Raji (cell line): Measurements from ENCODE around the gene GOLGA2.

Source experiments
- POLR2A ChIP-seq: IDR thresholded peaks from 2 replicates; pipeline ENCODE4 v1.6.1; 2011; ENCODE audit warnings: low read depth, low read length, control low read depth; ENCODE audit not compliant: insufficient read depth

The GOLGA2 gene, protein sequence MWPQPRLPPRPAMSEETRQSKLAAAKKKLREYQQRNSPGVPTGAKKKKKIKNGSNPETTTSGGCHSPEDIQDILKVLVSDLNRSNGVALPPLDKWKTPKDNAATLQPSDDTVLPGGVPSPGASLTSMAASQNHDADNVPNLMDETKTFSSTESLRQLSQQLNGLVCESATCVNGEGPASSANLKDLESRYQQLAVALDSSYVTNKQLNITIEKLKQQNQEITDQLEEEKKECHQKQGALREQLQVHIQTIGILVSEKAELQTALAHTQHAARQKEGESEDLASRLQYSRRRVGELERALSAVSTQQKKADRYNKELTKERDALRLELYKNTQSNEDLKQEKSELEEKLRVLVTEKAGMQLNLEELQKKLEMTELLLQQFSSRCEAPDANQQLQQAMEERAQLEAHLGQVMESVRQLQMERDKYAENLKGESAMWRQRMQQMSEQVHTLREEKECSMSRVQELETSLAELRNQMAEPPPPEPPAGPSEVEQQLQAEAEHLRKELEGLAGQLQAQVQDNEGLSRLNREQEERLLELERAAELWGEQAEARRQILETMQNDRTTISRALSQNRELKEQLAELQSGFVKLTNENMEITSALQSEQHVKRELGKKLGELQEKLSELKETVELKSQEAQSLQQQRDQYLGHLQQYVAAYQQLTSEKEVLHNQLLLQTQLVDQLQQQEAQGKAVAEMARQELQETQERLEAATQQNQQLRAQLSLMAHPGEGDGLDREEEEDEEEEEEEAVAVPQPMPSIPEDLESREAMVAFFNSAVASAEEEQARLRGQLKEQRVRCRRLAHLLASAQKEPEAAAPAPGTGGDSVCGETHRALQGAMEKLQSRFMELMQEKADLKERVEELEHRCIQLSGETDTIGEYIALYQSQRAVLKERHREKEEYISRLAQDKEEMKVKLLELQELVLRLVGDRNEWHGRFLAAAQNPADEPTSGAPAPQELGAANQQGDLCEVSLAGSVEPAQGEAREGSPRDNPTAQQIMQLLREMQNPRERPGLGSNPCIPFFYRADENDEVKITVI

DNA sequence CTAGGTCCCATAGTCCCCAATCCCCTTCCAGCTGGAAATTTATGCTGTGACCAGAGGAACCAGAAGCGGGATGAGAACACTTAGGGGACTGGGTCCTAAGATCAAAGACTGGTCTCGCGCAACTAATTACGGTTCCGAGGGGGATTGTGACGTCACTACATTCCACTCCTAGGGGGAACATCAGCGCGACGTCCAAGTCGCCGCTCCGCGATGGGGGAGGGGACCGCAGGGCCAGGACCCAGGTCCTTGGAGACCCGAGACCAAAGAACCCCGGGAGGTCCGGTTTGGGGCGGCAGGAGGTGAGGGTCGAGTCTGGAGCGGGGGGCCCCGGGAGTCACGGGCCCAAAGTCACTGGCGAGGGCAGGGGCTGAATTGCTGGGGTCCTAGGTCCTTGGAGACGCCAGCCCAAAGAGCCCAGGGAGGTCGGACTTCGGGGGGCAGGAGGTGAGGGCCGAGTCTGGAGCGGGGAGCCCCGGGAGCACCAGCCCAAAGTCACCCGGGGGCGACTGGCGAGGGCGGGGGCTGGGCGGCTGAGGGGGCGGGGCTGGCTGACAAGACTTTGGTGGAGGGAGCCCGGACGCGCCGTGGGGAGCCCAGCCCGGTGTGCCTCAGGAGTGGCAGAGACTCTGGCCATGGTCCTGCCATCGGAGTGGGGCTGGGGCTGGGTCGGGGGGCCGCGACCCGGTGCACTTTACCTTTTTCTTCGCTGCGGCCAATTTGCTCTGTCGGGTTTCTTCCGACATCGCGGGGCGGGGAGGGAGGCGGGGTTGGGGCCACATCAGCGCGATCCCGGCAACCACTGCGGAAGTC lies at the start of gene GOLGA2:
Gene GOLGA2 (minus strand): TSS at position 810 of the 810 bp plus-strand sequence. CDS start 31 bp downstream, at position 779.
- no peak for TF ChIP-seq POLR2A

DNA sequence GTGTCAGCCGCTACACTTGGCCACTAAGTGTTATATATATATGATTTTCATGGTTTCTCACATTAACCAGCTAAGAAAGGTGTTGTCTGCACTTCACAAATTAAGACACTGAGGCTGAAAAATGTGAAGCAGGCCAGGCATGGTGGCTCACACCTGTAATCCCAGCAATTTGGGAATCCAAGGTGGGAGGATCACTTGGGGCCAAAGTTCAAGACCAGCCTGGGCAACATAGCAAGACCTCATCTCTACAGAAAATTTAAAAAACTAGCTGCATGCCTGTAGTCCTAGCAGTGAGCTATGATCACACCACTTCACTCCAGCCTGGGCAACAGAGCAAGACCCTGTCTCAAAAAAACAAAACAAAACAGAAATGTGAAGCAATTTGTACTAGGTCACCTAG lies 48.6 kb upstream of the GOLGA2 start:
- no peak for TF ChIP-seq POLR2A

DNA sequence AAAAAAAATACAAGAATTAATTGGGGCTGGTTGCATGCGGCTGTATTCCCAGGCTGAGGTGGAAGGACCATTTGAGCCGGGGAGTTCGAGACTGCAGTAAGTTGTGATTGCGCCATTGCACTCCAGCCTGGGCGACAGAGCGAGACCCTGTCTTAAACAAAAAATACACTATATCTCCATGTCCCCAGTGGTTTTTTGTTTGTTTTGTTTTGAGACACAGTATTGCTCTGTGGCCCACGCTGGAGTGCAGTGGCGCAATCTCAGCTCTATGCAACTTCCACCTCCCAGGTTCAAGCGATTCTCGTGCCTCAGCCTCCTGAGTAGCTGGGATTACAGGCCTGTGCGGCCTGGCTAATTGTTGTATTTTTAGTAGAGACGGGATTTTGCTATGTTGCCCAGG lies 48.0 kb upstream of the GOLGA2 start:
- no peak for TF ChIP-seq POLR2A

DNA sequence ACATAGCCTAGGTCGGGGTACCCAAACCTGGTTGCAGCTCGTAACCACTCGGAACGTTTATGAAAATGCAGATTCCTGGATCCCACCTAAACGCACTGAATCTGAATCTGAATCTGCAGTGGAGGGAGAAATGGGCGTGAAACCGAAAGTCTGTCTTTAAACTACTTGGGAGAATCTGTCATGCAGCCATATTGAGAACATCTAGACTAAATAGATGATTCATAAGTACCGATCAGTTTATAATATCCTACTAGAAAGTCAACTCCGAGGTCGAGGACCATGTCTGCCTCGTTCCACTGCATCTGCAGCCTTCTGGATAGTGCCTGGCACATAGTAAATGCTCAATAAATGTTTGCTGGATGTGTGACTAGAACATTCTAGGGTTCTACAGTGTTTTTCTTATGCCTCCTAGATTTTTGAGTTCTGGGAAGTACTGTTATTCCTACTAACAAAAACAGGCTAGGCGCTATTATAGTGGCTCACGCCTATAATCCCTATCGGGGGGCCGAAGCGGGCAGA lies 47.5 kb upstream of the GOLGA2 start:
- TF ChIP-seq POLR2A, result no peak

DNA sequence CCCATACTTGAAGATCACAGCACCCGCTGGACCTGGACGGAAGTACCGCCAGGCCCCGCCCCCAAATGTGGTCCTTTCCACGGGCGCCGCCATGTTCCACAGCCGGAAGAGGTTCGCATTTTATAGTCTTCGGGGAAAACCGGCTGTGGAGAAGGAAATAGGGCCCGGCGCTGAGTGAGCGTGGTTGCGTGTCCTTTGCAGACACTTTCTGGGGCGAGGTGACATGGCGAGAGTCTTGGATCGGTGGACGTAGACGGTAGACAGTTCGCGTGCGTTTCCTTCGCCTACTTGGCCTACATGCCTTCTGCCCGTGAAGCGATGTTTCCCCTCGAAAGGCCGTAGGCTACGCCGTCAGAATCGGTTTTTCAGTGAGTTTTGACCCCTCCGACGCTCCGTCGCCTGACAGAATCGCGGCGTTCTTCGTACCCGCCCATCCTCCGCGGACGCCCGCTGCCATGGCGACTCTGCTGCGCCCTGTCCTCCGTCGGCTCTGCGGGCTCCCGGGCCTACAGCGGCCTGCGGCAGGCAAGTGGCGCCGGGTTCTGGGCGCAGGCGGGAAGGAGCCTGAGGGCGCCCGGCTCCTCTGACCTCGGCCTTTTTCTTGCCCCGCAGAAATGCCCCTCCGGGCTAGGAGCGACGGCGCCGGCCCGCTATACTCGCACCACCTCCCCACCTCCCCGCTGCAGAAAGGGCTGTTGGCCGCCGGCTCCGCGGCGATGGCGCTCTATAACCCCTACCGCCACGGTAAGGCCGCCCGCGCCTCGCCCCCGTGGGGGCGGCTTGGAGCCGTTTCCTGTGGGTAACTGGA lies 46.8 kb upstream of the GOLGA2 start, which contains the start of the genes COQ4 and TRUB2:
Gene COQ4 (plus strand): TSS at position 436 of the 808 bp plus-strand sequence. CDS start 20 bp downstream, at position 456.
Gene TRUB2 (minus strand): TSS at position 44 of the 808 bp plus-strand sequence. CDS start 39 bp downstream, at position 5.
- peak; percentile 85 for TF ChIP-seq POLR2A

DNA sequence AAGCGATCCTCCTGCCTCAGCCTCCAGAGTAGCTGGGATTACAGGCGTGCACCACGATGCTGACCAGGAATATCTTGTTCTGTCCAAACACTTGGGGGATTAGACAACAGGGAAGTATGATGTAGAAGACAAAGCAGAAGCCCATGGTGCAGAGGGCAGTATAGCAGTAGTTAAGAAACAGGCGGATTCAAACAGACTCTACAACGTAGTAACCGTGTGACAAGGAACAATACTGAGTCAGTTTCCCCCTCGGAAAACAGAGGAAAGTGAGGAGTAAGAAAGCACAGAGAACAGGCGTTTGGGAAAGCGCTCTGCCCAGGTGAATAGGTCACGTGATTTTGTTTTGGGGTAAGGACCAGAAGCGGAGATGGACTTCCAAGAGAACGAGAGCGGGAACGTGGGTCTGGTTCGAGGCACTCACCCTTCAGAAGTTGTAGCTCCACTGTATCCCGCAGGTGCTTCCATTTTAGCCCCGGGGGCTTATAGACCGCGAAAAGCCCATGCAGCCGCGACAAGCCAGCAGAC lies 46.1 kb upstream of the GOLGA2 start:
- TF ChIP-seq POLR2A, result no peak

DNA sequence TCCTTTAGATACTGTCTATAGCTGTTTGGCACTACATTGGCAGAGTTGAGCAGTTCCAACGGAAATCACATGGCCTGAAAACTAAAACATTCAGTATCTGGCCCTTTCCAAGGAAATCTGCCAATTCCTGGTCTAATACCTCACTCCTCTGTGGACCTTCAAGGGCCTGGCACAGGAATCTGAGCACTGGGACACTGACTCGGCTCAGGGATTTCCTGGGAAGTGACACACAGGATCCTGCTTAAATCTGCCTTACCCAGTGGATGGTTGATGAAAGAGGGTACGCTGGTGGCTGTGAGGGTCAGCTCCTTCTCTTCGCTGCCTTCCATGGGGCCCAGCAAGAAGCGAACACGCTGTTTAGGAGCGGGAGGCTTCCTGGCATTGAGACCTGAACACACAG lies 45.5 kb upstream of the GOLGA2 start:
- no peak for TF ChIP-seq POLR2A

DNA sequence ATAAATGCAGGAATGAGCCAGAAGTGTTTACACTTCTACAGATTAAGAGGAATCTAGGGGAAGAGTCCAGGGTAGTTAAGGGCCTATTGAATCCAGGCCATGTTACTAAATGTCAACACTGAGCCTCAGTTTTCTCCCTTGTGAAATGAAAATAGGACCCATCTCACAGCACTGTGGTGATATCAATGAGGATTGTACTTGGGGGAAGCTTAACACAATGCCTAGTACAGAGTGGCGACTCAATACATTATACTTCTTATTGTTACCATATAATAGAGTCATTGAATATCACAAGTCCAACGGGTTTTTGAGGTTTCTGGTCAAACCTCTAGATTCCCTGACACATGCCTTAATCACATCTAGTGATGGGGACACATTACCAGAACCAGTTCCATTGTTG lies 41.8 kb upstream of the GOLGA2 start:
- no peak for TF ChIP-seq POLR2A

DNA sequence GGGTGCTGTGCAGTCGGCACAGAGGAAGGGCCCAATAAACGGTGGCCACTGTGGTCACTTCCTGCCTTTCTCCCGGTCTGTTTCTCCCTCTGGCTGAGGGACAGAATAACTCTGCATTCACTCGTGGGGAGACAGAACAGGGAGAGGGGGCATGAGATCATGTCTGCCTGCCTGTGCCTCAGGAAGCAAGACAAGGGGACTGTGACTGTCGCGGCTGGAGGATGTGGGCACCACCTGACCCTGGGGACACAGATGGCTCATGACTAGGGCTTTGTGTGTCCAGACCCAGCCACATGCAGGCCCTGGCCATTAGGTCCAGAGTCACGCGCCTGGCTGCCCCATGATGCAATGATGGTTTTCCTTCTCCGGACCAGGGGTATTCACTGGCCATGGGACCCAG lies 40.6 kb upstream of the GOLGA2 start:
- TF ChIP-seq POLR2A, result no peak

DNA sequence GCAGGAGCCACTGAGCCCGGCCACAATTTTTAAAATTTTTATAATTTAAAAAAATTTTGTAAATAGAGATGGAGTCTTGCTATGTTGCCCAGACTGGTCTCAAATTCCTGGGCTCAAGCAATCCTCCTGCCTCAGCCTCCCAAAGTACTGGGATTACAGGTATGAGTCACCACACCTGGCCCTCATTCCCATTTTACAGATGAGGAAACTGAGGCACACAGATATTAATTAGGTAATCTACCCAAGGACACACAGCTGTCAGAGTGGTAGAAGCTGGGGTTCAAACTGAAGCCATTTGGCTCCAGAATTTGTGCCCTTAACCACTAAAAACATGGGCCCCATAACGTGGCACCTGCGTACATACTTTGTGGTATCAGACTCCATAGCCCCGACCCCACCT lies 38.9 kb upstream of the GOLGA2 start:
- TF ChIP-seq POLR2A, result no peak

DNA sequence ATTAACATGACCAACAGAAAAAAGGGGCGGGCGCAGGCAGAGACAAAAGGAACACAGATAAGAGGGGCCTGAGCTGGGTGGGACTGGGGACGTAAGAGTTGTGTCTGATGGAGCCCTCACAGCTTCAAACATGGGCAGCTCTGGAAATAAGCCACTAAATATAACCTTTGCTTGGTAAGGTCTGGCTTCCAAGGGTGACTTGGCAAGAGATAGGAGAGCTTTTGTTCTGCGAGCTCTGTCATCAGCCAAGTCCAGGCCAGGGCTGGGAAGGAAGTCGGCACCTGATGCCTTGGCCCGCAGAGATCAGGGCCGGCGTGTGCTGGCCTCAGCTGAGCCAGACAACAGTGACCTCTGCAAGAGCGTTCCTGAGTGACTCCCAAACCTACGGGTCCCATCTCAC lies 34.7 kb upstream of the GOLGA2 start:
- no peak for TF ChIP-seq POLR2A

DNA sequence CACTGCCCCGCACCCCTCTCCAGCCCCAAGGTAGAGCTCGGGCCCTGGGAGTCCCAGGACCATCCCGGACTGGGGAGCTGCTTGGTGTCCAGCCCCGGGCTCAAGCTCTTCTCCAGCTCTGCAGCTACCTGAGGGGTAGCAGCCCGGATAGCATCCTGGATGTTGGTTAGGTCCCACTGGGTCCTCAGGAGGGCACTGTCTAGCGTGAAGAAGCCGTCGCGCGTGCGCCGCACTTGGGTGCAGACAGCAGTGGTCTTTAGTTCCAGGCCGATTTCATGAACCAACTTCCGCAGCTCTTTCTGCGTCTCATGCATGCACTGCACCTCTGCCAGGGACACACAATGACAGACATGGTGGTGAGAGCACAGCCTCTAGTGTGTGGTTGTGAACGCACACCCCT lies 33.7 kb upstream of the GOLGA2 start:
- no peak for TF ChIP-seq POLR2A

DNA sequence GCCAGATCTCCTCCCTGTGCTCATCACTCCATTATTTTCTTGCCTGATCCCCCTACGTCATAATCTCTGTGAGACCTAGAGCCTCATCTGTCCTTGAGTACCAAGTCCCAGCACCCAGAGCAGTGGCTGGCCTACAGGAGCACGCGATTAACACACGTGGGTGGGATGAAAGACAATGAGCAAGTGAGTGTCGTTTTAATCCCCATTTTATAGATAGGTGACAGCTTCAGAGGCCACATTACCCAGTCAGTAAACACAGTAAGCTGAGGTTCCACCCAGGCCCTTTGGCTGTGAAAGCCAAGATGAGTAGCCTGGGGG lies 29.1 kb upstream of the GOLGA2 start:
- no peak for TF ChIP-seq POLR2A
